Thymus (tissue), 11 donors: ENCODE results near the gene SYT8. TPM values are rescaled to one million over a fixed set of nuclear protein-coding genes. Genes with fewer than 3 reads are reported as not detected.

Experiments used
- DNase-seq, 9 donors: peaks; one replicate each; pipeline ENCODE4 v3.0.0-alpha.2; 2013; ENCODE audit warnings: low spot score in 9 of 9, low read depth in 6 of 9, missing footprints in 1 of 9
- H3K27ac ChIP-seq, 2 donors: one replicate each; pipeline ENCODE4 v1.5.1; 2013; ENCODE audit warnings: control low read depth in 1 of 2, low read depth in 1 of 2, low read length in 1 of 2, mild to moderate bottlenecking in 1 of 2, moderate library complexity in 1 of 2
- H3K27me3 ChIP-seq, 2 donors: one replicate each; pipeline ENCODE4 v1.5.1; 2013; ENCODE audit warnings: low read length in 1 of 2; ENCODE audit not compliant: control insufficient read depth in 2 of 2, insufficient read depth in 1 of 2
- H3K36me3 ChIP-seq, 2 donors: one replicate each; pipeline ENCODE4 v1.5.1; 2013; ENCODE audit warnings: low read length in 1 of 2, mild to moderate bottlenecking in 1 of 2, moderate library complexity in 1 of 2; ENCODE audit not compliant: control insufficient read depth in 2 of 2, insufficient read depth in 2 of 2
- H3K4me1 ChIP-seq, 2 donors: one replicate each; pipeline ENCODE4 v1.5.1; 2013; ENCODE audit warnings: low read length in 2 of 2; ENCODE audit not compliant: control insufficient read depth in 2 of 2, insufficient read depth in 2 of 2
- H3K4me3 ChIP-seq, 2 donors: one replicate each; pipeline ENCODE4 v1.5.1; 2013; ENCODE audit warnings: low read length in 2 of 2, control low read depth in 1 of 2, mild to moderate bottlenecking in 1 of 2
- H3K9me3 ChIP-seq, 2 donors: one replicate each; pipeline ENCODE4 v1.5.1; 2013; ENCODE audit warnings: low read length in 1 of 2, mild to moderate bottlenecking in 1 of 2; ENCODE audit not compliant: control insufficient read depth in 2 of 2, insufficient read depth in 1 of 2
- WGBS: extraction: QIAGEN DNeasy Blood & Tissue Kit; methylation state at CpG from one replicate; pipeline ENCODE4 v1.1.7; 2013; 5-methylcytosine and 5-hydroxymethylcytosine counted together
- polyA plus RNA-seq: library from polyadenylated mRNA; stranded (reverse); fragments of 200-250 nt; gene quantifications from one replicate; pipeline ENCODE4 v1.2.3, GENCODE V29; 2013
- total RNA-seq: library from RNA; stranded (reverse); fragments of 120-200 nt; gene quantifications from one replicate; pipeline ENCODE4 v1.2.4, GENCODE V29; 2013
- donor health status: healthy.

The SYT8 gene
- total and polyA plus RNA-seq, 2 donors, result 0.71 to 9.8 TPM

DNA sequence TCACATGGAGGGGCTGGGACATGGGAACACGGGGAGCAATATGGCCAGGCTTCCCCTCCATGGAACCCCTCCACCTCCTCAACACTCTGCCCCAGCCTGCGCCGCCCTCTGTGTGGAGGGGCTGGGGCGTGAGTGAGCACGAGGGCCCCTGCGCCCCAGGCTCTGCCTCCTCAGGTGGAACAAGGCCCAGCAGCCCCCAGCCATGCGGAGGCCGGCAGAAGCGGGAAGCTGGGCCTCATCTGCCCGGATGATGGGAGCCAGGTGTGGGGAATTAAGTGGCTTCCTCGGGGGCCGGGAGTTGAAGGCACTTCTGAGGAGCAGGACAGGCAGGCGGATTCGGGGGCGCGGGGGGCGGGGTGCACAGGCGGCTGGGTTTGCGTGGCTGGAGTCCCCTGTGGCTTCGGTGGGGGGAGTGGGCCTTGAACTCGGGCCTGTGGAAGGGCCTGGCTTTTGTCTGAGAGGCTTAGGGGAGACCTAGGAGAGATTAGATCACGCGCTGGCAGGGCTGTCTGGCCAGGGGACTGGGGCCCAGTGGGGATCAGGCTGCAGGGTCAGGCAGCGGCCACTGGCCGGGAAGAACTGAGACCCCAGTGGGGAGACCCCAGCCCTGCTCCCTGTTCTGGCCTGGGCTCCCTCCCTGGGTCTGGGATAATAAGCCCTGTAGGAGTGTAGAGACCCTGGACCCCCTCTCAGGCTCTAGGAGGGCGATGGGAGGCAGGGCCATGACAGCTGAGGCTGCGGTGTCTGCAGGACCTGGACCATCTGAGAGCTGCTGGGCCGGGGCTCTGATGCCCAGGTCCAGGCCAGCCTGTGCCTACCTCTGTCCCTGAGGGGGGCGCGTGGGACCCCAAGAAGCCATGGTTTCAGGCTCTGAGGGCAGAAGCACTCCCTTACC lies 43.6 kb downstream of the SYT8 start:
- peaks cover 0 to 44% of the 10 kb centered on the region in 2 donors for H3K4me1 ChIP-seq
- 95% methylated on average over 30 of the region's 30 CpGs for WGBS
- H3K27me3 ChIP-seq, result no peaks in the 10 kb centered on the region
- no peak overlapping the region for H3K4me3 ChIP-seq
- peaks cover 3 to 10% of the 10 kb centered on the region in 2 donors for H3K36me3 ChIP-seq
- peak overlapping the region in 1 of 2 donors; percentile 43 for H3K27ac ChIP-seq
- no peaks in the 10 kb centered on the region for H3K9me3 ChIP-seq
- no peak for DNase-seq

DNA sequence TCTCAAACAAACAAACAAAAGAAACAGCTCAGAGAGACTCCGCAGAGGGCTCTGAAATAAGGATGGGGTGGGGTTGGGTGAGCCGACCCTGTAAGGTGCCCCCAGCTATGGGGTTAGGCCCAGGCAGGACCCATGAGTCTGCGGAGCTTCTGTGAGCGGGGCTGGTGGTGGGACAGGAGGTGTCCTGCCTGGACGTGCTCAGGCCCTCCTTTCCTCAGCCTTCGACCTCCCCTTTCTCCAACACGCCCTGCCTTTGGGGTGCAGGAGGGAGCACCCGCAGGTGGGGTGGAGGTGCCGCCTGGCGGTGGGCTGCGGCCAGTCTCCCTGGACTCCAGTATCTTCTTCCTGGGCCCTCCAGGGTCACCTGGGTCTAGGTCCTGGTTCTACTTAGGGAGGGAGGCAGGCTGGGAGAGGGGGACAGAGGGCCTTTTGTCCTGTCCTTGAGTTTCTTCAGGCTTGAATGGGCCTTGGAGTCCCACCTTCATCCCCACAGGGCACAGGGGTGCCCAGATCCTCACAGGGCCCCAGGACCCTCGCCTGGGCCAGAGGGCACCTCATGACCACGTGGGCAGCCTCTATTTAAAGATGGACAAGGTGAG lies 44.7 kb downstream of the SYT8 start:
- WGBS, result 96% methylated on average over 13 of the region's 13 CpGs
- Histone ChIP-seq H3K4me1 (peaks cover 0 to 44% of the 10 kb centered on the region in 2 donors), H3K27ac (no peak overlapping the region), H3K9me3 (no peaks in the 10 kb centered on the region), H3K27me3 (no peaks in the 10 kb centered on the region), H3K36me3 (peaks cover 10 to 21% of the 10 kb centered on the region in 2 donors), H3K4me3 (no peak overlapping the region)
- DNase-seq, result no peak

DNA sequence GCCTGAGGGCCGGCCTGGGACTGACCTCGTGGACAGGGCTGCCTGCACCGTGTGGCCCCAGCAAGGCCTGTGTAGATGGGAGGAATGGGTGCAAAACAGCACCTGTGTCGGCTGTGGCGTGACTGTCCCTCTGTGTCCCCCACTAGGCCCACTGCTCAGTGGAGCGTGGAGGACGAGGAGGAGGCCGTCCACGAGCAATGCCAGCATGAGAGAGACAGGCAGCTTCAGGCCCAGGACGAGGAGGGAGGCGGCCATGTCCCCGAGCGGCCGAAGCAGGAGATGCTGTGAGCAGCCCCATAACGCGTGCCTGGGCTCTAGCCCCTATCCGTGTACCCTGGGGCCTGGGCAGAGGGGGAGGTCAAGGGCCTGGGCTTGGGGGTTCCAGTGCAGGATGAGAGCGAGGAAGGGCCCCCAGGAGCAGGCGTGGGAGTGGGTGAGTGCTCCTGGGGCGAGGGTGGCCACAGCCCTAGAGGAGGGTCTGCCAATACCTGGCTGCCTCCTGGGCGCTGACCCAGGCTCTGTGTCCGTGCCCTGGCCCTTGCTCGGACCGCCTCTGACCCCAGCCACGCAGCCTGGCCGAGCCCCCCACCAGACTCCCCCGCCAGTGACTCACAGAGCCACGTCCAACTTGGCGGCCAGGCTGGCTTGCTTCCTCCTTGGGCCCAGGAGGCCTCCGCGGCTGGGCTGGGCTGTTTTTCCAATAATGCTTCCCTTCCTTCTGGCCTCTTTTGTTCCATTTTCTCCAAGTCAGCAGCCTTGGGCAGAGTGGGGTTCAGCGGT lies 45.3 kb downstream of the SYT8 start:
- H3K4me3 ChIP-seq, result no peak overlapping the region
- peaks cover 14 to 27% of the 10 kb centered on the region in 2 donors for H3K36me3 ChIP-seq
- H3K27me3 ChIP-seq, result no peaks in the 10 kb centered on the region
- peaks cover 0 to 43% of the 10 kb centered on the region in 2 donors for H3K4me1 ChIP-seq
- peak overlapping the region; percentile 25 to 73 for H3K27ac ChIP-seq
- no peaks in the 10 kb centered on the region for H3K9me3 ChIP-seq
- WGBS, result 95% methylated on average over 32 of the region's 32 CpGs
- DNase-seq, result no peak

DNA sequence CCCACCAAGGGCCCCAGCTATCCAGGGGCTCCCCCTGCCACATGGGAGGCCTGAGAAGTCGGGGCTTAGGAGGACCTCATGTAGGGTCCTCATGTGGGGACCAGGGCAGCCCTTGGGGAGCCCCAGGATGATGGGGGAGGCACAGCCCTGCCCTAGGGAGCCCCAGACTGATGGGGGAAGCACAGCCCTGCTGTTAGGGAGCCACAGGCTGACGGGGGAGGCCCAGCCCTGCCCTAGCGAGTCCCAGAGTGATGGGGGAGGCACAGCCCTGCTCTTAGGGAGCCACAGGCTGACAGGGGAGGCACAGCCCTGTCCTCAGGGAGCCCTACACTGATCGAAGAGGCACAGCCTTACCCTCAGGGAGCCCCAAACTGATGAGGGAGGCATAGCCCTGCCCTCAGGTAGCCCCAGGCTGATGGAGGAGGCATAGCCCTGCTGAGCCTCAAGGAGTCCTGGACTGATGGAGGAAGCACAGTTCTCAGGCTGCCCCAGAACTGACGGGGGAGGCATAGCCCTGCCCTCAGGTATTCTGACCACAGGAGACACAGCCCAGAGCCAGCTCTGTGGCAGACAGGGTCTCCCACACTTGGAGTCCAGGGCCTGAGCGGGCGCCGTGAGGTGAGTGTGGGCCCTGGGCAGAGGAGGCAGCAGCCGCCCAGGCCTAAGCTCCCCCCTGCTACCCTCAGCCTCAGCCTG lies 46.1 kb downstream of the SYT8 start:
- 85% methylated on average over 9 of the region's 9 CpGs for WGBS
- Histone ChIP-seq H3K4me3 (no peak overlapping the region), H3K27ac (peak overlapping the region in 1 of 2 donors; percentile 73), H3K4me1 (peaks cover 0 to 40% of the 10 kb centered on the region in 2 donors), H3K27me3 (no peaks in the 10 kb centered on the region), H3K36me3 (peaks cover 14 to 34% of the 10 kb centered on the region in 2 donors), H3K9me3 (no peaks in the 10 kb centered on the region)
- no peak for DNase-seq

DNA sequence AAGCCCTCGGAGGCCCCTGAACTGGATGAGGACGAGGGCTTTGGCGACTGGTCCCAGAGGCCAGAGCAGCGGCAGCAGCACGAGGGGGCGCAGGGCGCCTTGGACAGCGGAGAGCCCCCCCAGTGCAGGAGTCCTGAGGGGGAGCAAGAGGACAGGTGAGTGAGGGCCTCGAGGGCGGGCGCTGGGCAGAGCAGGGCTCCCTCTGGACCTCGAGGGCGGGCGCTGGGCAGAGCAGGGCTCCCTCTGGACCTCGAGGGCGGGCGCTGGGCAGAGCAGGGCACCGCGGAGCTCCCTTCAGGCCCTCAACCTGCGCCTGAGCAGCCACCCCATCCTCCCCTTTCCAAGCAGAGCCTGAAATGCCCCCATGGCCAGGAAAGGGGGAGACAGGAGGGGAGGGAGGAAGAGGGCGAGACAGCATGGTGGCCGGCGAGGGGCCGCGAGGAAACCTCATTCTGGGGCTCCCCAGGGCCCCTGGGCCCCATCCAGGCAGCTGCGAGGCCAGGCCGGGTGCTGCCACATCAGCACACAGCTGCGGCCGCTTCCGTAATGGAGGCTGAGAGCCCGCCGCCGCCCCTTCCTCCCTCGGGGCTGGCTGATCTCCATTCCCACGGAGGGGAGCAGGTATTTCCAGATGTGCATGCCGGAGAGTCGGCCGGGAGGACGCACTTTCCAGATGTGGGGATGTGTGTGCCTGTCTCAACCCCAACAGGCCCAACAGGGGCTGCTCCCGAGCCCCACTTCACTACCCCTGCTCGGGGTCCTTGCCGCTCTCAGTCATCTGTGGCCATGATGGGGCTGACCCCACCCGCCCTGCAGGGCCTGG lies 46.9 kb downstream of the SYT8 start:
- H3K27me3 ChIP-seq, result no peaks in the 10 kb centered on the region
- peaks cover 0 to 34% of the 10 kb centered on the region in 2 donors for H3K4me1 ChIP-seq
- WGBS, result 55% methylated on average over 43 of the region's 43 CpGs
- peaks cover 14 to 36% of the 10 kb centered on the region in 2 donors for H3K36me3 ChIP-seq
- DNase-seq, result peak in 2 of 9 donors; percentile 35 to 62
- peak overlapping the region in 1 of 2 donors; percentile 56 for H3K27ac ChIP-seq
- H3K9me3 ChIP-seq, result no peaks in the 10 kb centered on the region
- no peak overlapping the region for H3K4me3 ChIP-seq

DNA sequence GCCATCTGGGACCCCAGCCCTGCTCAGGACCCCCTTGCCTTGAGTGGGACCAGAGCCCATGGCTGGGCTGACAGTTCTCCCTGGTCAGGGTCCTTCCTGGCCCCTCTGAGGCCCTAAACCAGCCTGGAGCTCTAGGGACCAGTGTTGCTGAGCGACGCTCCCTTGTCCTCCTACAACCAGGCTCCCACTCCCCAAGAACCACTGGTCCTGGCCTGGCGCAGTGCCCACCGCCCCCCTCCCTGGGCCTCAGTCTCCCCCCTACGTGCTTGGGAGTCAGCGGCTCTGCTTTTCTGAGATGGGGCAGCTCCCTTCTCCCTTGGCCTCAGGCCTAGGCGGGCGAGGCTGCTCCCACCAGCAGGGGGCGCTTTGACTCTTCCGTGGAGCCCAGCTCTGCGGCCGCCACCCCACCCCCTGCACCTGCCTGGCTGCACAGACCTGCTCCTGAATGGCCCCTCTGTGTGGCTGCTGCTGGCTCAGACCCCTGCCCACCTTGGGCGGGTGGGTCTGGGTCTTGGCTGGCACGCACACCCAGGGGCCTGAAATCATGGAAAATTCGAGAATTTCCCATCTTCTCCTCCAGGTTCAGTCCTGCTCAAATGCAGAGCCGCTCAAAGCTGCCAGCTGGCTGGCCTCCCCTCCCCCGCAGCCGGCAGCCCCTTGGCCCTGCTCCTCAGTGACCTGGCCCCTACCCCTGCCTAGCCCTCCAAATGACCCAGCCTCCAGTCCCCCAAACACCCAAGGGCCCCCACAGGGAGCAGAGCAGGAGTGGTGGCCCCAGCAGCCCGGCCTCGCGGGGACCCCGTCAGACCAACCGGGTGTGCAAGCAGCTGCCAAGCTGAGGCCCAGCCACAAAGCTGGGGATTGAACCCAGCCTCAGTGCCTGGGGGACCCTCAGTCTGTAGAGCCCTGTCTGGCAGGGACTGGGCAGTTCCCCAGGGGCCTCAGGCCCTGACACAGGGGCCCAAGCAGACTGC lies 47.8 kb downstream of the SYT8 start:
- Histone ChIP-seq H3K9me3 (no peaks in the 10 kb centered on the region), H3K27ac (peak overlapping the region in 1 of 2 donors; percentile 56), H3K27me3 (no peaks in the 10 kb centered on the region), H3K36me3 (peaks cover 16 to 36% of the 10 kb centered on the region in 2 donors), H3K4me3 (no peak overlapping the region), H3K4me1 (peaks cover 0 to 34% of the 10 kb centered on the region in 2 donors)
- peak; percentile 45 to 89 (median 79) for DNase-seq
- WGBS, result 45% methylated on average over 23 of the region's 23 CpGs

DNA sequence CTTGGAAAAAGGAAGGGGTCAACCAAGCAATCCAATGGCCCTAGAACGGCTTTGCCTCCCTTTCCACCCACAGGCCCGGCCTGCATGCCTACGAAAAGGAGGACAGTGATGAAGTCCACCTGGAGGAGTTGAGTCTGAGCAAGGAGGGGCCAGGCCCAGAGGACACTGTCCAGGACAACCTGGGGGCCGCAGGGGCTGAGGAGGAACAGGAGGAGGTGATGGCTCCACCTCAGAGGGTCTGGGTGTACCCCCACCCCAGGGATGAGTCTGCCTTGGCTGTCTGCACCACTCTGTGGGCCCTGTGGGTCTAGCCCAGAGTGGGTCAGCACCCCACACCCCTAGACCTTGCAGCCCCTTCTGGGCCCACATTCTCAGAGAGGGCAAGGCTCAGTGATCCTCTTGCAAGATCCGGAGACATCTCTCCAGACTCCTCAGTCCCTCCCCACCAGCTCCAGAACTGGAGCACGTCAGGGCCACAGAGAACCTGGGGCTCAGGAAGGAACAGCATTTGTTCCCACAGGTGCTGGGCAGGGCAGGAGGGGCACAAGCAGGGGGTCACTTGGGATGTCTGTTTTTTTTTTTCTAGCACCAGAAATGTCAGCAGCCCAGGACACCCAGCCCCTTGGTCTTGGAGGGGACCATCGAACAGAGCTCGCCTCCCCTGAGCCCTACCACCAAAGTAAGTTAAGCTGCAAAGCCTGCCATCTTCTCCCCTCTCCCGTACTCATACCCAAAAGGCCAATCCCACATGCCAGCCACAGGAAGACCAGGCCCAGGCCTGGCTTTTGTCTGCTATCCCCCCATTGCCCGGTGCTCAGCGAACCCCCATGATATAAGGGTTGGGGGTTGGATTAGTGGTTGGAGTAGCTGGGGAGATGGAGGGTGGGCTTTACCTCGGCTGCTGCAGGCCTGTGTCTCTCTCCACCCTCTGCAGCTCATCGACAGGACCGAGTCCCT lies 48.8 kb downstream of the SYT8 start:
- Histone ChIP-seq H3K4me3 (no peak overlapping the region), H3K27ac (no peak overlapping the region), H3K4me1 (peaks cover 0 to 38% of the 10 kb centered on the region in 2 donors), H3K36me3 (peaks cover 21 to 40% of the 10 kb centered on the region in 2 donors), H3K9me3 (no peaks in the 10 kb centered on the region), H3K27me3 (no peaks in the 10 kb centered on the region)
- 98% methylated on average over 14 of the region's 14 CpGs for WGBS
- DNase-seq, result no peak
